IMR-90 (cell line): ENCODE data around the gene VAV3. TPM values are rescaled to one million over a fixed set of nuclear protein-coding genes. Genes with fewer than 3 reads are reported as not detected.

ENCODE experiments used
- ATAC-seq: fragments of 200-7000 bp; cut with Tn5 transposase; 2 replicates; pipeline ENCODE4 v1.9.1; 2020; ENCODE audit warnings: low read depth, mild to moderate bottlenecking, moderate library complexity
- BruUV-seq: library from RNA; stranded (reverse); fragments of 400-500 nt; replicated peaks from 2 replicates; lab custom pipeline; 2021; lab: Mats Ljungman, UMichigan
- CTCF ChIA-PET: fragments of 300-600 bp; formaldehyde crosslinking; extraction: SDS; loops from one replicate; lab custom pipeline; 2021; ENCODE audit warnings: antibody characterized with exemption; lab: Yijun Ruan, JAX
- POLR2A ChIA-PET: fragments of 300-600 bp; sonication (Branson Sonifier 250); formaldehyde crosslinking; loops from one replicate; lab custom pipeline; 2022; ENCODE audit warnings: antibody characterized with exemption; ENCODE audit not compliant: unreplicated experiment; lab: Charles Lee
- DNase-seq: peaks from one replicate; pipeline ENCODE4 v3.0.0; 2013
- H2AFZ ChIP-seq: replicated peaks from 2 replicates; pipeline ENCODE3; 2013; ENCODE audit warnings: low read length, mild to moderate bottlenecking; ENCODE audit not compliant: poor library complexity
- H2AK5ac ChIP-seq: 2 replicates; pipeline ENCODE4 v1.6.1; 2013; ENCODE audit warnings: low read depth, low read length, inconsistent platforms
- H2AK9ac ChIP-seq: replicated peaks from 2 replicates; pipeline ENCODE3; 2013; ENCODE audit warnings: mild to moderate bottlenecking, low read depth, low read length, moderate library complexity; ENCODE audit not compliant: poor library complexity
- H2BK120ac ChIP-seq: 2 replicates; pipeline ENCODE4 v1.6.1; 2013; ENCODE audit warnings: low read depth, low read length, inconsistent platforms
- H2BK15ac ChIP-seq: 3 replicates; pipeline ENCODE4 v1.6.1; 2013; ENCODE audit warnings: low read depth, low read length, inconsistent platforms
- H2BK20ac ChIP-seq: 2 replicates; pipeline ENCODE4 v1.6.1; 2013; ENCODE audit warnings: low read depth, mild to moderate bottlenecking, inconsistent platforms, low read length, moderate library complexity
- H2BK5ac ChIP-seq: 2 replicates; pipeline ENCODE4 v1.6.1; 2013; ENCODE audit warnings: mild to moderate bottlenecking, low read depth, low read length, inconsistent platforms; ENCODE audit not compliant: poor library complexity, severe bottlenecking
- H3K14ac ChIP-seq: replicated peaks from 2 replicates; pipeline ENCODE4 v1.6.1; 2013; ENCODE audit warnings: low read depth, low read length, inconsistent platforms
- H3K18ac ChIP-seq: 2 replicates; pipeline ENCODE4 v1.6.1; 2013; ENCODE audit warnings: low read depth, low read length, control low read depth
- H3K23ac ChIP-seq: 2 replicates; pipeline ENCODE4 v1.6.1; 2013; ENCODE audit warnings: low read depth, low read length, inconsistent platforms
- H3K27ac ChIP-seq: 2 replicates; pipeline ENCODE4 v1.5.1; 2013; ENCODE audit warnings: mild to moderate bottlenecking, control low read depth, low read length; ENCODE audit not compliant: insufficient read depth
- H3K27me3 ChIP-seq: 2 replicates; pipeline ENCODE4 v1.6.1; 2013; ENCODE audit warnings: low read length; ENCODE audit not compliant: control insufficient read depth, insufficient read depth
- H3K36me3 ChIP-seq: 2 replicates; pipeline ENCODE4 v1.6.1; 2013; ENCODE audit warnings: low read length, mixed read lengths; ENCODE audit not compliant: control insufficient read depth, insufficient read depth
- H3K4ac ChIP-seq: 2 replicates; pipeline ENCODE4 v1.6.1; 2013; ENCODE audit warnings: low read depth, low read length, inconsistent platforms
- H3K4me1 ChIP-seq: 2 replicates; pipeline ENCODE4 v1.6.1; 2013; ENCODE audit warnings: low read length, mixed read lengths; ENCODE audit not compliant: control insufficient read depth, insufficient read depth
- H3K4me2 ChIP-seq: 2 replicates; pipeline ENCODE4 v1.6.1; 2013; ENCODE audit warnings: low read depth, mild to moderate bottlenecking, control low read depth, low read length, moderate library complexity
- H3K4me3 ChIP-seq: 2 replicates; pipeline ENCODE4 v1.5.1; 2013; ENCODE audit warnings: low read depth, mild to moderate bottlenecking, control low read depth, low read length, moderate library complexity; ENCODE audit not compliant: insufficient read depth
- H3K56ac ChIP-seq: 2 replicates; pipeline ENCODE4 v1.6.1; 2013; ENCODE audit warnings: low read length, inconsistent platforms; ENCODE audit not compliant: insufficient read depth; ENCODE audit errors: extremely low read depth
- H3K79me1 ChIP-seq, 2 experiments: 2 replicates each; pipeline ENCODE4 v1.6.1; 2013; ENCODE audit warnings: low read length in 2 of 2, inconsistent platforms in 1 of 2, low read depth in 1 of 2
- H3K9ac ChIP-seq: 2 replicates; pipeline ENCODE4 v1.6.1; 2013; ENCODE audit warnings: low read depth, low read length, control low read depth
- H3K9me1 ChIP-seq: 2 replicates; pipeline ENCODE4 v1.6.1; 2013; ENCODE audit warnings: low read length, inconsistent platforms; ENCODE audit not compliant: insufficient read depth
- H3K9me3 ChIP-seq: 2 replicates; pipeline ENCODE4 v1.6.1; 2013; ENCODE audit warnings: low read length; ENCODE audit not compliant: control insufficient read depth, insufficient read depth
- H4K20me1 ChIP-seq: 2 replicates; pipeline ENCODE4 v1.6.1; 2013; ENCODE audit warnings: low read length, inconsistent platforms; ENCODE audit not compliant: insufficient read depth
- H4K5ac ChIP-seq: 2 replicates; pipeline ENCODE4 v1.6.1; 2013; ENCODE audit warnings: mild to moderate bottlenecking, low read depth, low read length, control low read depth
- H4K8ac ChIP-seq, 2 experiments: 2 replicates each; pipeline ENCODE4 v1.6.1; 2013; ENCODE audit warnings: low read depth in 2 of 2, low read length in 2 of 2, control low read depth in 1 of 2, inconsistent platforms in 1 of 2
- H4K91ac ChIP-seq: 2 replicates; pipeline ENCODE4 v1.6.1; 2013; ENCODE audit warnings: low read depth, low read length, inconsistent platforms; ENCODE audit not compliant: insufficient read depth
- BHLHE40 ChIP-seq: fragments of 150-350 bp; IDR thresholded peaks from 2 replicates; pipeline ENCODE4 v1.6.1; 2016; ENCODE audit warnings: mild to moderate bottlenecking, low read depth, low read length
- CEBPB ChIP-seq: IDR thresholded peaks from 2 replicates; pipeline ENCODE4 v1.6.1; 2012; ENCODE audit warnings: low read depth, low read length, improper control_type of control experiment
- CHD1 ChIP-seq: IDR thresholded peaks from 2 replicates; pipeline ENCODE4 v1.6.1; 2012; ENCODE audit warnings: low read depth, low read length, improper control_type of control experiment
- CTCF ChIP-seq: conservative IDR thresholded peaks from 2 replicates; pipeline ENCODE4 v1.5.1; 2012; ENCODE audit warnings: mild to moderate bottlenecking, low read depth, low read length, improper control_type of control experiment
- ELK1 ChIP-seq: fragments of 150-350 bp; IDR thresholded peaks from 2 replicates; pipeline ENCODE4 v1.6.1; 2016; ENCODE audit warnings: low read depth, mild to moderate bottlenecking, low read length, moderate library complexity, borderline replicate concordance
- FOS ChIP-seq: fragments of 150-350 bp; IDR thresholded peaks from 2 replicates; pipeline ENCODE4 v1.6.1; 2016; ENCODE audit warnings: low read depth, low read length
- MAFK ChIP-seq: IDR thresholded peaks from 2 replicates; pipeline ENCODE4 v1.6.1; 2012; ENCODE audit warnings: low read depth, low read length, improper control_type of control experiment
- MAZ ChIP-seq: IDR thresholded peaks from 2 replicates; pipeline ENCODE4 v1.6.1; 2012; ENCODE audit warnings: low read depth, mild to moderate bottlenecking, low read length, improper control_type of control experiment, moderate library complexity, borderline replicate concordance
- MXI1 ChIP-seq: IDR thresholded peaks from 2 replicates; pipeline ENCODE4 v1.6.1; 2012; ENCODE audit warnings: low read depth, mild to moderate bottlenecking, low read length, moderate library complexity, borderline replicate concordance
- NFE2L2 ChIP-seq: fragments of 150-350 bp; IDR thresholded peaks from 2 replicates; pipeline ENCODE4 v1.6.1; 2016; ENCODE audit warnings: low read depth, mild to moderate bottlenecking, low read length
- POLR2A ChIP-seq: IDR thresholded peaks from 2 replicates; pipeline ENCODE4 v1.6.1; 2012; ENCODE audit warnings: mild to moderate bottlenecking, low read depth, low read length
- RAD21 ChIP-seq: IDR thresholded peaks from 2 replicates; pipeline ENCODE4 v1.6.1; 2012; ENCODE audit warnings: low read length, improper control_type of control experiment
- RCOR1 ChIP-seq: IDR thresholded peaks from 2 replicates; pipeline ENCODE4 v1.6.1; 2012; ENCODE audit warnings: mild to moderate bottlenecking, low read length, improper control_type of control experiment; ENCODE audit not compliant: insufficient replicate concordance
- RFX5 ChIP-seq: IDR thresholded peaks from 2 replicates; pipeline ENCODE4 v1.8.0; 2012; ENCODE audit warnings: low read depth, mild to moderate bottlenecking, low read length, moderate library complexity
- SMC3 ChIP-seq: fragments of 150-350 bp; IDR thresholded peaks from 2 replicates; pipeline ENCODE4 v1.6.1; 2016; ENCODE audit warnings: low read depth, mild to moderate bottlenecking, antibody characterized with exemption, low read length, moderate library complexity
- USF2 ChIP-seq: fragments of 150-350 bp; IDR thresholded peaks from 2 replicates; pipeline ENCODE4 v1.6.1; 2017; ENCODE audit warnings: mild to moderate bottlenecking, antibody characterized with exemption, low read length, low read depth
- WGBS, 2 experiments: methylation state at CpG; one replicate each; pipeline versions ENCODE4 v1.1.5 to v1.1.7; 2013; ENCODE audit warnings: missing lambda C conversion rate in 2 of 2; ENCODE audit not compliant: insufficient read length in 1 of 2; ENCODE audit errors: extremely low coverage in 2 of 2; 5-methylcytosine and 5-hydroxymethylcytosine counted together
- dilution Hi-C: fragments of 300-500 bp; cut with HindIII; formaldehyde crosslinking; loops from one replicate; pipeline ENCODE4 v1.14.3; 2018; ENCODE audit warnings: low sequenced_read_pairs; ENCODE audit not compliant: unreplicated experiment
- in situ Hi-C: fragments of 300-500 bp; cut with MboI; formaldehyde crosslinking; loops from 3 replicates; pipeline ENCODE4 v1.14.3; 2019; ENCODE audit warnings: low sequenced_read_pairs, inconsistent platforms, mixed read lengths
- intact Hi-C: fragments of 100-400 bp; cut with micrococcal nuclease; formaldehyde crosslinking; loops from 2 replicates; pipeline ENCODE4 v1.10.0; 2022
- polyA plus RNA-seq, 3 experiments: library from polyadenylated mRNA; depleted of rRNA; stranded (reverse); fragments of >200 nt; gene quantifications; 2 replicates each; pipeline ENCODE4 v1.2.3, GENCODE V29; 2012; ENCODE audit warnings: low replicate concordance in 1 of 3
- total RNA-seq: library from RNA; depleted of rRNA; stranded (reverse); fragments of >200 nt; gene quantifications from 2 replicates; pipeline ENCODE4 v1.2.3, GENCODE V29; 2012

VAV3 gene
- total and polyA plus RNA-seq, 2 of the 4 experiments (the other 2 are of a cell fraction) = 0.12 to 0.18 TPM

GRCh38 chr1:107679411-107679953 is 285.5 kb downstream of the VAV3 start:
- H3K9ac ChIP-seq = no peak overlapping the region
- POLR2A ChIA-PET = no interaction called here
- dilution Hi-C loops (no loop called here), intact Hi-C loops (no loop called here), in situ Hi-C loops (no loop called here)
- H2BK20ac ChIP-seq = no peak overlapping the region
- no peaks in the 10 kb centered on the region for H3K36me3 ChIP-seq
- H3K9me1 ChIP-seq = no peaks in the 10 kb centered on the region
- CTCF ChIA-PET = no interaction called here
- no peak overlapping the region for H2BK120ac ChIP-seq
- H4K8ac ChIP-seq = no peak overlapping the region
- H3K27ac ChIP-seq = no peak overlapping the region
- H3K23ac ChIP-seq = no peak overlapping the region
- H4K20me1 ChIP-seq = no peaks in the 10 kb centered on the region
- no peak overlapping the region for H4K91ac ChIP-seq
- H2AK9ac ChIP-seq = no peak overlapping the region
- H3K4me3 ChIP-seq = no peak overlapping the region
- no peaks in the 10 kb centered on the region for H3K9me3 ChIP-seq
- H3K4me2 ChIP-seq = no peak overlapping the region
- H3K18ac ChIP-seq = no peak overlapping the region
- no peak for TF ChIP-seq CHD1
- no peak for TF ChIP-seq RFX5
- no peak for TF ChIP-seq CTCF
- TF ChIP-seq ELK1 = no peak
- TF ChIP-seq RCOR1 = no peak
- TF ChIP-seq SMC3 = no peak
- TF ChIP-seq CEBPB = no peak
- TF ChIP-seq POLR2A = no peak
- no peak for TF ChIP-seq MAZ
- no peak for TF ChIP-seq USF2
- TF ChIP-seq FOS = no peak
- no peak for TF ChIP-seq BHLHE40
- no peak for TF ChIP-seq RAD21
- TF ChIP-seq MXI1 = no peak
- no peak for TF ChIP-seq NFE2L2
- TF ChIP-seq MAFK = no peak
- H3K4ac ChIP-seq = no peak overlapping the region
- BruUV-seq = no TSS peak
- no peak overlapping the region for H3K14ac ChIP-seq
- no peak for ATAC-seq
- H2AFZ ChIP-seq = no peak overlapping the region
- H3K56ac ChIP-seq = no peak overlapping the region
- H4K5ac ChIP-seq = no peak overlapping the region
- WGBS, 2 experiments = no CpG with 5 or more reads among the region's 2 CpGs
- H3K4me1 ChIP-seq = no peaks in the 10 kb centered on the region
- DNase-seq = no peak
- H2AK5ac ChIP-seq = no peak overlapping the region
- H3K27me3 ChIP-seq = no peaks in the 10 kb centered on the region
- no peak overlapping the region for H2BK5ac ChIP-seq
- H2BK15ac ChIP-seq = no peak overlapping the region
- no peaks in the 10 kb centered on the region for H3K79me1 ChIP-seq
